Mesendoderm (in vitro differentiated cells): Measurements from ENCODE around the gene TASP1.
"Not testable (repeated sequence)": the region's sequence is repeated elsewhere in the genome, so short reads cannot be mapped to it uniquely, and the experiment has no call there.

Experiments
- DNase-seq: peaks from one replicate; pipeline ENCODE4 v3.0.0; 2013
- H2AK5ac ChIP-seq: 2 replicates; pipeline ENCODE4 v1.6.1; 2013; ENCODE audit warnings: low read length, inconsistent platforms
- H2BK120ac ChIP-seq: 2 replicates; pipeline ENCODE4 v1.6.1; 2013; ENCODE audit warnings: low read depth, mild to moderate bottlenecking, low read length, moderate library complexity, mixed read lengths
- H2BK15ac ChIP-seq: replicated peaks from 2 replicates; pipeline ENCODE4 v1.6.1; 2013; ENCODE audit warnings: low read depth, mild to moderate bottlenecking, moderate library complexity
- H2BK5ac ChIP-seq: 2 replicates; pipeline ENCODE4 v1.6.1; 2013; ENCODE audit warnings: low read length, inconsistent platforms
- H3K18ac ChIP-seq: 2 replicates; pipeline ENCODE4 v1.6.1; 2013; ENCODE audit warnings: mild to moderate bottlenecking, low read length, mixed read lengths
- H3K23ac ChIP-seq: one replicate; pipeline ENCODE4 v1.6.1; 2013; ENCODE audit warnings: low read length
- H3K27ac ChIP-seq: 2 replicates; pipeline ENCODE4 v1.5.1; 2013; ENCODE audit warnings: low read depth, mild to moderate bottlenecking, inconsistent platforms, low read length, moderate library complexity
- H3K27me3 ChIP-seq: 2 replicates; pipeline ENCODE4 v1.6.1; 2013; ENCODE audit warnings: low read length, control low read depth, mild to moderate bottlenecking, inconsistent platforms; ENCODE audit not compliant: insufficient read depth, poor library complexity
- H3K36me3 ChIP-seq: 2 replicates; pipeline ENCODE4 v1.6.1; 2013; ENCODE audit warnings: low read length, inconsistent platforms; ENCODE audit not compliant: control insufficient read depth, insufficient read depth
- H3K4ac ChIP-seq: one replicate; pipeline ENCODE4 v1.6.1; 2013; ENCODE audit warnings: low read depth, mild to moderate bottlenecking, low read length, moderate library complexity
- H3K4me1 ChIP-seq: 2 replicates; pipeline ENCODE4 v1.6.1; 2013; ENCODE audit warnings: low read depth, low read length, inconsistent platforms; ENCODE audit not compliant: control insufficient read depth
- H3K4me2 ChIP-seq: 2 replicates; pipeline ENCODE4 v1.6.1; 2013; ENCODE audit warnings: low read length
- H3K4me3 ChIP-seq: 2 replicates; pipeline ENCODE4 v1.5.1; 2013; ENCODE audit warnings: mild to moderate bottlenecking, low read length
- H3K56ac ChIP-seq: one replicate; pipeline ENCODE4 v1.6.1; 2013; ENCODE audit warnings: low read length
- H3K79me1 ChIP-seq: 2 replicates; pipeline ENCODE4 v1.6.1; 2013; ENCODE audit warnings: low read length, inconsistent platforms
- H3K79me2 ChIP-seq: 2 replicates; pipeline ENCODE4 v1.6.1; 2013; ENCODE audit warnings: mild to moderate bottlenecking, low read length; ENCODE audit not compliant: control insufficient read depth, insufficient read depth
- H3K9ac ChIP-seq: 2 replicates; pipeline ENCODE4 v1.6.1; 2013; ENCODE audit warnings: low read length, inconsistent platforms
- H4K5ac ChIP-seq: one replicate; pipeline ENCODE4 v1.6.1; 2013; ENCODE audit warnings: low read length
- H4K8ac ChIP-seq: one replicate; pipeline ENCODE4 v1.6.1; 2013; ENCODE audit warnings: low read depth, mild to moderate bottlenecking, control low read depth, low read length, moderate library complexity
- WGBS: extraction: QIAGEN DNeasy Blood & Tissue Kit; methylation state at CpG from one replicate; pipeline ENCODE4 v1.1.7; 2013; ENCODE audit warnings: low lambda C conversion rate, missing lambda C conversion rate; ENCODE audit not compliant: insufficient coverage; ENCODE audit errors: extremely low coverage; 5-methylcytosine and 5-hydroxymethylcytosine counted together

TASP1 gene

GRCh38 chr20:13610184-13610583, 28.5 kb downstream of the TASP1 start:
- H3K79me2 ChIP-seq, result no peaks in the 10 kb centered on the region
- no peak overlapping the region for H3K23ac ChIP-seq
- WGBS, result no CpG with 5 or more reads among the region's 2 CpGs
- no peaks in the 10 kb centered on the region for H3K27me3 ChIP-seq
- H2AK5ac ChIP-seq, result no peak overlapping the region
- H3K56ac ChIP-seq, result no peak overlapping the region
- no peaks in the 10 kb centered on the region for H3K36me3 ChIP-seq
- H3K4me1 ChIP-seq, result no peaks in the 10 kb centered on the region
- H3K79me1 ChIP-seq, result no peaks in the 10 kb centered on the region
- no peak overlapping the region for H3K4me2 ChIP-seq
- H3K18ac ChIP-seq, result no peak overlapping the region
- no peak overlapping the region for H3K9ac ChIP-seq
- H3K4me3 ChIP-seq, result no peak overlapping the region
- H3K4ac ChIP-seq, result no peak overlapping the region
- H2BK5ac ChIP-seq, result no peak overlapping the region
- H4K8ac ChIP-seq, result no peak overlapping the region
- DNase-seq, result peak; percentile 51
- no peak overlapping the region for H2BK15ac ChIP-seq
- H2BK120ac ChIP-seq, result no peak overlapping the region
- no peak overlapping the region for H3K27ac ChIP-seq
- no peak overlapping the region for H4K5ac ChIP-seq

- no peak overlapping the region for H4K8ac ChIP-seq
- H3K79me1 ChIP-seq, result no peaks in the 10 kb centered on the region
- H3K4ac ChIP-seq, result no peak overlapping the region
- no peaks in the 10 kb centered on the region for H3K36me3 ChIP-seq
- no peaks in the 10 kb centered on the region for H3K27me3 ChIP-seq
- no peak overlapping the region for H3K4me3 ChIP-seq
- no peak overlapping the region for H2BK120ac ChIP-seq
- no peak overlapping the region for H4K5ac ChIP-seq
- no peaks in the 10 kb centered on the region for H3K4me1 ChIP-seq
- H3K79me2 ChIP-seq, result no peaks in the 10 kb centered on the region
- no peak overlapping the region for H3K4me2 ChIP-seq
- H3K9ac ChIP-seq, result no peak overlapping the region
- no peak overlapping the region for H2AK5ac ChIP-seq
- no peak for DNase-seq
- no peak overlapping the region for H3K18ac ChIP-seq
- WGBS, result no CpG with 5 or more reads among the region's 1 CpG
- no peak overlapping the region for H2BK5ac ChIP-seq
- no peak overlapping the region for H3K23ac ChIP-seq
- no peak overlapping the region for H3K27ac ChIP-seq
- no peak overlapping the region for H3K56ac ChIP-seq
- H2BK15ac ChIP-seq, result no peak overlapping the region
Measured at GRCh38 chr20:13608066-13608465, 30.7 kb downstream of the TASP1 start.

GRCh38 chr20:13593423-13593822, 45.3 kb downstream of the TASP1 start:
- not testable (repeated sequence) for H2BK5ac ChIP-seq, DNase-seq, H3K27me3 ChIP-seq, H4K5ac ChIP-seq, H3K4me3 ChIP-seq, H3K18ac ChIP-seq, H3K9ac ChIP-seq, H3K4me2 ChIP-seq, H2AK5ac ChIP-seq, H3K4ac ChIP-seq, H3K36me3 ChIP-seq, H3K4me1 ChIP-seq, H2BK120ac ChIP-seq, H3K79me2 ChIP-seq, H3K23ac ChIP-seq, H3K79me1 ChIP-seq, H4K8ac ChIP-seq, H2BK15ac ChIP-seq, H3K27ac ChIP-seq, H3K56ac ChIP-seq
- no CpG with 5 or more reads among the region's 11 CpGs for WGBS

- no peak overlapping the region for H4K8ac ChIP-seq
- no CpG with 5 or more reads among the region's 2 CpGs for WGBS
Measured at GRCh38 chr20:13588049-13588448, 50.7 kb downstream of the TASP1 start.

GRCh38 chr20:13587370-13587769, 51.4 kb downstream of the TASP1 start:
- Histone ChIP-seq H3K79me1 (no peaks in the 10 kb centered on the region), H3K27me3 (no peaks in the 10 kb centered on the region), H3K4me2 (no peak overlapping the region), H3K27ac (no peak overlapping the region), H2AK5ac (no peak overlapping the region), H3K23ac (no peak overlapping the region), H3K4ac (no peak overlapping the region), H4K8ac (no peak overlapping the region), H2BK5ac (no peak overlapping the region), H3K9ac (no peak overlapping the region), H3K79me2 (no peaks in the 10 kb centered on the region), H4K5ac (no peak overlapping the region), H3K4me1 (no peaks in the 10 kb centered on the region), H3K36me3 (no peaks in the 10 kb centered on the region), H3K56ac (no peak overlapping the region), H3K18ac (no peak overlapping the region), H3K4me3 (no peak overlapping the region), H2BK15ac (no peak overlapping the region), H2BK120ac (no peak overlapping the region)
- no peak for DNase-seq

More at GRCh38 chr20:13588049-13588448, 50.7 kb downstream of the TASP1 start:
- H3K4me2 ChIP-seq, result no peak overlapping the region
- H3K36me3 ChIP-seq, result no peaks in the 10 kb centered on the region
- no peak overlapping the region for H3K9ac ChIP-seq
- H2BK15ac ChIP-seq, result no peak overlapping the region
- no peak for DNase-seq
- no peaks in the 10 kb centered on the region for H3K27me3 ChIP-seq
- H3K4me3 ChIP-seq, result no peak overlapping the region
- H3K23ac ChIP-seq, result no peak overlapping the region
- H2AK5ac ChIP-seq, result no peak overlapping the region
- no peak overlapping the region for H4K5ac ChIP-seq
- H2BK120ac ChIP-seq, result no peak overlapping the region
- H3K18ac ChIP-seq, result no peak overlapping the region
- no peak overlapping the region for H3K27ac ChIP-seq
- H3K56ac ChIP-seq, result no peak overlapping the region
- no peak overlapping the region for H2BK5ac ChIP-seq
- H3K79me2 ChIP-seq, result no peaks in the 10 kb centered on the region
- no peaks in the 10 kb centered on the region for H3K4me1 ChIP-seq
- H3K79me1 ChIP-seq, result no peaks in the 10 kb centered on the region
- no peak overlapping the region for H3K4ac ChIP-seq

GRCh38 chr20:13586133-13586532, 52.6 kb downstream of the TASP1 start:
- no peak overlapping the region for H2BK5ac ChIP-seq
- H4K8ac ChIP-seq, result no peak overlapping the region
- H3K27ac ChIP-seq, result no peak overlapping the region
- H2BK15ac ChIP-seq, result no peak overlapping the region
- no peaks in the 10 kb centered on the region for H3K79me2 ChIP-seq
- H3K4ac ChIP-seq, result no peak overlapping the region
- no peaks in the 10 kb centered on the region for H3K4me1 ChIP-seq
- H2BK120ac ChIP-seq, result no peak overlapping the region
- no peak overlapping the region for H3K23ac ChIP-seq
- no peak overlapping the region for H3K4me2 ChIP-seq
- no peak for DNase-seq
- no peak overlapping the region for H3K18ac ChIP-seq
- H3K56ac ChIP-seq, result no peak overlapping the region
- no peaks in the 10 kb centered on the region for H3K27me3 ChIP-seq
- no peak overlapping the region for H2AK5ac ChIP-seq
- H3K79me1 ChIP-seq, result no peaks in the 10 kb centered on the region
- no peak overlapping the region for H3K4me3 ChIP-seq
- no peak overlapping the region for H3K9ac ChIP-seq
- no peak overlapping the region for H4K5ac ChIP-seq
- H3K36me3 ChIP-seq, result no peaks in the 10 kb centered on the region
